ENCODE data around the gene BRMS1.
"Not testable (repeated sequence)": the region's sequence is repeated elsewhere in the genome, so short reads cannot be mapped to it uniquely, and the experiment has no call there.

BRMS1 gene

DNA sequence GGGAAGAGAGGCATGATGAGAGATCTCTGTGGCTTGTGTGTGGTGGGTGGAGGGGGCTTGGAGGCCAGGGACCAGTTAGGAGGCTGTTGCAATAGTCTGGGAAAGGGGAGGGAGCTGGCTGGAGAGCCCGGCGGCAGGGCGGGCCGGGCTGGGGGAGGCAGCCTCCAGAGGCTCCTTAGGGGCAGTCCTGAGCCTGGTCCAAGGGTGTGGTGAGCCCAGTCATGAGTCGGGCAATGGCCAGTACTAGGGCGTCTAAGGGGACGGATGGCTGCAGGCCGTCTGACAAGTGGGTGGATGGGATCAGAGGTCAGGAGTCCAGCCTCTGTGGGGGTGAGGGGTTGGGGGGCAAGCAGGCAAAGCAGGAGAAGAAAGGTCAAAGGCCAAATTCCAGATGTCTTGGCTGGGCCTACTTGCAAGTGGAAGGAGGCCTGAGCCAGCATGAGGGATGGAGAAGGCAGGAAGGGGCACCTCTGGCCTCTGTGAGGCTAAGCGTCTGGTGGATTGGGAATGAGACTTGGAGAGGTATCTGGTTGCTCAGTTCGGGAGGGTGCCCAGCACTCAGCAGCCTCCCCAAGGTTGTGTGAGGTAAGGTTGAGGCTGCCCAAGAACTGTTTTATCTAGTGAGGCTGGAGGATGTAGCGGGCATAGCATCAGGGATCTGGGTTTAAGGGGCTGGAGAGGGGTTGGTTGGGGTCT is 22.0 kb downstream of the BRMS1 start:
- DNase-seq (ENCODE audit: low spot score): no peak

DNA sequence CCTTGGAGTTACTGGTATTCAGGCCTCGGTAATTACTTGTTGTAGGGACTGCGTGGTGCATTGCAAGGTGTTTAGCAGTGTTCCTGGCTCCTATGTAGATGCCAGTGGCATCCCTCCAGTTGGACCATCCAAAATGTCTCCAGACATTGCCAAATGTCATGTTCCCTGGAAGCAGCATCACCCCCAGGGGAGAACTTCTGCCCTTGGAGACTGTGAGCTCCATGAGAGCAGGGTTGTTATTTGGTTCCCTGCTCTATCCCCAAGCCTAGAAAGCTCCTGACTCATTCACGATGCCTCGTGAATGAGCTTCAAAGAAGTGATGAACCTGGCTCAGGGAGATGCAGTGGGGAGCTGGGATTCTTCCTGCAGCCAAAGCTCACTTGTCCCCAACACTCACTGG is 23.3 kb downstream of the BRMS1 start:
- no peak for DNase-seq (ENCODE audit: low spot score)

DNA sequence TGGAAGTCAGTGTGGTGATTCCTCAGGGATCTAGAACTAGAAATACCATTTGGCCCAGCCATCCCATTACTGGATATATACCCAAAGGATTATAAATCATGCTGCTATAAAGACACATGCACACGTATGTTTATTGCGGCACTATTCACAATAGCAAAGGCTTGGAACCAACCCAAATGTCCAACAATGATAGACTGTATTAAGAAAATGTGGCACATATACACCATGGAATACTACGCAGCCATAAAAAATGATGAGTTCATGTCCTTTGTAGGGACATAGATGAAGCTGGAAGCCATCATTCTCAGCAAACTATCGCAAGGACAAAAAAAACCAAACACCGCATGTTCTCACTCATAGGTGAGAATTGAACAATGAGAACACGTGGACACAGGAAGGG is 24.2 kb downstream of the BRMS1 start:
- not testable (repeated sequence) for DNase-seq (ENCODE audit: low spot score)

DNA sequence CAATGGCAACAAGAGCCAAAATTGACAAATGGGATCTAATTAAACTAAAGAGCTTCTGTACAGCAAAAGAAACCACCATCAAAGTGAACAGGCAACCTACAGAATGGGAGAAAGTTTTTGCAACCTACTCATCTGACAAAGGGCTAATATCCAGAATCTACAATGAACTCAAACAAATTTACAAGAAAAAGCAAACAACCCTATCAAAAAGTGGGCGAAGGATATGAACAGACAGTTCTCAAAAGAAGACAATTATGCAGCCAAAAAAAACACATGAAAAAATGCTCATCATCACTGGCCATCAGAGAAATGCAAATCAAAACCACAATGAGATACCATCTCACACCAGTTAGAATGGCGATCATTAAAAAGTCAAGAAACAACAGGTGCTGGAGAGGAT is 24.6 kb downstream of the BRMS1 start:
- not testable (repeated sequence) for DNase-seq (ENCODE audit: low spot score)

DNA sequence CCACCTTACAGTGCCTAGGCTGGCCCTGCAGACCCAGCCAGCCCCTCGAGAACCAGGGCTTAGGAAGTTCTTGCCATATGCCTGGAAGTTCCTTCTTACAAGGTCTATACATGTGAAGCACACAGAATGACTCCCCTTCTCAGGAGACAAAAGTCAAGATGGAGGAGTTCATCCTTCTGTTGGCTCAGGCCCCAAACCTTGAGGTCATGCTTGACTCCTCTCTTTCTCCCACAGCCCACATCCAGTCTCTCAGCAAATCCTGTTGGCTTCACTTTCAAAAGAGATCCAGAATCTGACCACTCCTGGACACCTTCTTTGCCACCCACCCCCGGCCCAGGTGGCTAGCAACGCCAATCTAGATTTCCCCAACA is 26.3 kb downstream of the BRMS1 start:
- no peak for DNase-seq (ENCODE audit: low spot score)

DNA sequence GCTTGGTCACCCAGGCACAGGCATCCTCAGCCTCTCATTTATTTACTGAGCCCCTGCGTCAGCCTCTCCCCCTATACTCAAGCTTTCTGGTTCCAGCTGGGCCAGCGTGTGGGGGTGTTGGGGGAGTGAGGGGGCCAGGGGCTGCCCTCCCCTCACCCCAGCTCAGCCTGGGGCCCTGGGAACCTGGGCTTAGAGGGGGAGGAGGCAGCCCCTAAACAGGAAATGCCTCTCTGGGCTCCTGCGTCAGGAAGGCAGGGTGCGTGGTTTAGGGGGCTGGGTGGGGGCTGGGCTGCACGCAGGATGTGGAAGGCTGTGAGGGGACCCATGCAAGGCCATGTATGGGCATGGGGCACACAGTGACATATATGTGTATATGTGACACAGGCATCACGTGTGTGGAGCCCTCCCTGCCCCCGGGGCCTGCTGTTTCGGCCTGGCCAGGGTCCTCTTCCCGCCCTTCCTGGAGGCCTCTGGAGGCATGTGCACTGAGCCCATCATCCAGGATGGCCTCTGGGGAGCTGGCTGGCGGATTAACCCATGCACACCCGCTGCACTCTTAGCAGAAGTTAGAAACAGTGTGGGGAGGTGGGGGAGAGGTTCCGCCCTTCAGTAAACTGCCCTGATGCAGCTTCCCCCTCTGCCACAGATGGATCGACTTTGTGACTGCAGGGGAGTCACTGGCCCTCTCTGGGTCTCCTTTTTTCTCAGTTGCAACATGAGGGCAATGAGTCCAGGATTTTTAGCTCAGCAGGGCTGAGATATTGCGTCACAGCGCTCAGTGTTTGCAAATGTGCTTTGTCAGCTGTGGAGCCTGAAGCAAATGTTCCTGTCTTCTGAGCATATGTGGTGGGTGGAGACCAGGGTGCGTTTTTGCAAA is 26.9 kb downstream of the BRMS1 start:
- DNase-seq (ENCODE audit: low spot score): no peak

DNA sequence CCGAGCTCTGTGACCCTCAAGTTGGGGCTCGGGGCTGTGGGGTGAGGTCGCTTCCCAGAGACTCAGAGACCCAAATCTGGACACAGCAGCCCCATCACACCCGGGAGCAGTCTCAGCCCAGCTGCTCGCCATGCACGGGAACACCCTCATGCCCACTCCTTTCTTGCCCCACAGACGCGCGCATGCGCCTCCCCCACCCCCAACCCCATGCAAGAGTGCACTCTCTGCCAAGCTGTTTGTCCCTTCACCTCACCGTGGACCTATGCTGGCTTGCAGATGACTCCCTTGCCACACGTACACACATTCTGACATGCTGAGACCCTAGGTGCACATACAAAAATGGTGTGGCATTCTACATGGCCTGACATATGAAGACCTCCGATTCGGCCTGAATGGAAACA is 27.6 kb downstream of the BRMS1 start:
- no peak for DNase-seq (ENCODE audit: low spot score)

DNA sequence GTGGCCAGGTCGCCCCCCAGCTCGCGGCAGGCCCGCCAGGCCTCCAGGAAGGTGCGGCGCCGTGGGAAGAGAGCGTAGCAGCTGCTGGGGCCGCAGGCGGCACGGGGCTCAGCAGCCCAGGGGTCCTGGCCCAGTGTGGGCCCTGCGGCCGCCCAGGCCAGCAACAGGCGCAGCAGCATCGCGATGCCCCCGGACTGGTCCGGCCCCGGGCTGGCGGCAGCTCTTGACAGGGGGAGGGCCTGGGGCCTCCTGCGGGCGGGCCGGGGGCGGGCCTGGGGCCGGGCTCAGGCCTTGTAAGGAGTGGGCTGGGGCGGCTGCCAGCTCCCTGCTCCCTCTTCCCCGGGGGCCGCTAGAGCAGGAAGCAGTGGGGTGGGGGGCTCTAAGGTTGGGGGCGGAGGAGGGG is 28.1 kb downstream of the BRMS1 start, which contains the start of gene CD248:
Gene CD248, minus strand, starts transcription at position 196 of the 403 bp plus-strand sequence. Its CDS starts 17 bp downstream, at position 179.
- DNase-seq (ENCODE audit: low spot score): no peak

DNA sequence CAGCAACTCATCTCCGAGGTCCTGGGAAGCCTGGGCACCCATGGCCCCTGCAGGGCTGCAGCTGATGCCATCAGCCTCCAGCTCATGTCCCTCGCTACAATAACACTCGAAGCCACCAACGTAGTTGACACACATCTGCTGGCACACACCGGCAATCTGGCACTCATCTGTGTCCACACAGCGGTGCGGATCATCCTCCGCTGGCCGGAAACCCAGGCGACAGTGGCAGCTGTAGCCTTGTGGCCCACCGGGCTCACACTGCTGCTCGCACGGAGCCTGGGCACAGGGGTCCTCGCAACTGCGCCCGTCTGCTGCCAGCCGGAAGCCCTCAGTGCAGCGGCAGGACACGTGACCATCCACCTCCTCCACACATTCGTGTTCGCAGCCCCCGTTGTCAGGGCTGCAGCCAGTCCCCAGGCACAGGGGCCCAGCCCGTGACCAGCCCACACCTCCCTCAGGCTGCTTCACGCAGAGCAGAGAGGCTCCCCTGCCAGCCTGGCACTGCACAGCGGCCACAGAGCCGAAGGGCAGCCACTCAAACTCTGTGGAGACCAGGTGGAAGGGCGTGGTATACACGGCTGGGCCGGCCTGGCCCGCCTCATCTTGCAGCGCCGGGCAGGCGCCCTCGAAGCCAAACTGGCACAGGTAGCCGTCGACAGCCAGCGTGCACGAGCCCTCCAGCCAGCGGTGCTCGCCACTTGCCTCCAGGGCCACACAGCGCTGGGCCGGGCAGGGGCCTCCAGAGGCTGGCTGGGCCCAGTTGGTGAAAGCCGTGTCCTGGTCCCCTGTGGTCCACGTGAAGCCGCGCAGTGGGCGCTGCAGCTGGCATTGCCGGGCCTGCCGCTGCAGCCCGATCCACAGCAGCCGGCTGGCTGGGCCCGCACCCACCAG is 28.7 kb downstream of the BRMS1 start:
- no peak for DNase-seq (ENCODE audit: low spot score)

DNA sequence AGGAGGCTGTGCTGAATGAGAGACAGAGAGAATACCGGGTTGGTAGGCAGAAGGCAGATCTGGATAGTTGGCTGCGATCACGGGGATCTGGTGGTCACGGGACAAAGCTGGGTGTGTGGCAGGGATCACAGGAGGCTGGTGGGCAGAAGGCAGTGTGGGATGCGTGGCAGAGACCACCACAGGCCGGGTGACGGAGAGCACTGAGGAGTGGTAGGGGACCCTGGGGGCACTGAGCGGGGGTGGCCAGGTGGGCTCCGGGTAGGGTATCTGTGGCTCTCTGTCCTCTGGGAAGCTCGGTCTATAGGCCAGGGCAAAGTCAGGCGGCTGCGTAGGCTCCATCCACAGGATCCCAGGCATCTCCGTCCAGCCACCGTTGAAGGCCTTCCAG is 29.4 kb downstream of the BRMS1 start:
- DNase-seq (ENCODE audit: low spot score): no peak

DNA sequence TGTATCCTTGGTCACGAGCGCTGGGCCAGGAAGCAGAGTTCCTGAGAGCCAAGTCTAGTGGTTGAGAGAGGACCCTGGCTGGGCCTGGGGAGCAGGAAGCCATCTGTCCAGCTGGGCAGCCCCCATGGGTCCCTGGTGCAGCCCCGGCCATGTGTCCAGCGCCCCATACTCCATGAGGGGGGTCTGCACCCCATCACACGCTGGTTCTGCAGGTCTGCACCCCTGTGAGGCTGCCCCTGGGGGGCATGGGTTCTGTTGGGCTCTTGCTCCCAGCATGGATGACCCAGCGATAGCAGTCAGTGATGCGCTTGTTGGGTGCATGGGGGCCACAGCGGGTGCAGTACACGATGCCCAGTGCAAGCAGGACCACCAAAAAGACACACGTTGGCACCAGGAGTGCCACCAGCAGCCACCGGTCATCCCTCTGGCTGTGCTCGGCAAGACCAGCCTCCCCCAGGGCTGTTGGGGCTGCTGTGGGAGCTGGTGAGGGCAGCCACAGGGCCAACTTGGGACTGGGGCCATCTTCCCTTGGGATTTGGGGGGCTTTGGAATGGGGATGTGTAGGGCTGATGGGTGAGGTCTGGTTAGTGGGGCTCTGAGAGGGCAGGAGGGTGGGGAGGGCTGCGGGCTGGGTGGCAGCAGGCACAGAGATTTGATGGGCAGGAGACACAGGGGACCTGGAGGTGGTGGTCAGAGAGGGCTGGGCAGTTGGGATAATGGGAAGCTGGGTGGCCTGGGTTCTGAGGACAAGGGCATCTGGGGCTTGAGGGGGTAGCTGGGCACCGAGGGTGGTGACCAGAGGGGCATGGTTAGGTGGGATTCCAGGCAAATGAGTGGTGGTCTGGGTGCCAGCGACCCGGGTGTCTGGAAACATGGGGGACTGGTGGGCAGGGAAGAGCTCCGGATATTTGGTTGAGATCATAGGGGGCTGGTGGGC is 30.1 kb downstream of the BRMS1 start:
- no peak for DNase-seq (ENCODE audit: low spot score)

DNA sequence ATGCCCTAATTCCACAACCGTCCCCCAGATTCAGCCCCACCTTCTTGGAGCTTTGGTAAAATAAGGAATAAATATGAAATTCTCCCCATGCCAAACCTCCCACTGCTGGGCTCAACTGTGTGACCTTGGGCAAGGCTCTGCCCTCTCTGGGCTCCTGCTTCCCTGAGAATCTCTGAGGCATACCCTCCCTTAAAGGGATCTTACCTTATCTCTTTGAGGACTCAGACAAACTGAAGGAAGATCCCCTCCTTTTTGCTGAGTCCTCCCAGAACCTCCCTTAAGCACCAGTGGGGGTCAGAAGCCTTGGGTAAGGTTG is 30.8 kb downstream of the BRMS1 start:
- DNase-seq (ENCODE audit: low spot score): no peak

DNA sequence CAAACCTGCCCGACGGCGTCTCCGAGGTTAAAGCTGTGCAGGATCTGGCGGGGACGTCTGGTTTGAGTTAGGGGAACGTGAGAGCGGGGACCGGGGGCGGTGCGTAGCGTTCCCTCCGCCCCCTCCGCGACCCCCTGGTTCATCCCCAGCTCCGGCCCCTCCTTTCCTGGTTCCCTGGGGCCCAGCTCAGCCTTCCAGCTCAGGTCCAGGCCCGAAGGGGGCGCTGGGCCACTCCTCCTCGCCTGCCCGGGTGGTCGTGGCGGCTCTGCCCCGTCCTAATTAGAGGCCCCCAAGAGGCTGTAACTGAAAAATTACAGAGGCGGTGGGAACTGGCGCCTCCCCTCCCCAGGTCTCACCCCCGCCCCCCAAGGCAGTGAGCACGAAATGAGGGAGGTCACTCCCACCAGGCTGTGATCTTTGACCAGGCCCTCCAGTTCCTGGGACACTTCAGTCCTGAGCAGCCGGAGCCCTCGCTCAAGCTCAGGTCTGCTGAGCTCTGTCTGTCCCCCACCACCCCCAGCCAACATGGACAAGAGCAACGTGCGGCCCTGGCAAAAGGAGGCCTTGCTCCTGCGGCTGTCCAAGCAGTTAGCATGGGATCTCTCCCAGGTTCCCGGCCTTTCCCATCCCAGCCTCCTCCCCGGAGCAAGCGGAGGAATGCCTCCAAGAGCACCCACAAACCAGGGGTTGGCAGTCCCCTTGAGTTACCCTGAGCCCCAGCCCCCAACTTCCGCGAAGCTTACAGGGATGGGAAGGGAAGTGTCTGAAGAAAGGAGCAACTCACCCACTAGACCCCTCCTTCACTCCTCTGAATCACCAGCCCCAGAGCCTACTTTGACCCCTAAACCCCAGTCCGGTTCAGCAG is 31.4 kb downstream of the BRMS1 start:
- DNase-seq (ENCODE audit: low spot score): no peak

DNA sequence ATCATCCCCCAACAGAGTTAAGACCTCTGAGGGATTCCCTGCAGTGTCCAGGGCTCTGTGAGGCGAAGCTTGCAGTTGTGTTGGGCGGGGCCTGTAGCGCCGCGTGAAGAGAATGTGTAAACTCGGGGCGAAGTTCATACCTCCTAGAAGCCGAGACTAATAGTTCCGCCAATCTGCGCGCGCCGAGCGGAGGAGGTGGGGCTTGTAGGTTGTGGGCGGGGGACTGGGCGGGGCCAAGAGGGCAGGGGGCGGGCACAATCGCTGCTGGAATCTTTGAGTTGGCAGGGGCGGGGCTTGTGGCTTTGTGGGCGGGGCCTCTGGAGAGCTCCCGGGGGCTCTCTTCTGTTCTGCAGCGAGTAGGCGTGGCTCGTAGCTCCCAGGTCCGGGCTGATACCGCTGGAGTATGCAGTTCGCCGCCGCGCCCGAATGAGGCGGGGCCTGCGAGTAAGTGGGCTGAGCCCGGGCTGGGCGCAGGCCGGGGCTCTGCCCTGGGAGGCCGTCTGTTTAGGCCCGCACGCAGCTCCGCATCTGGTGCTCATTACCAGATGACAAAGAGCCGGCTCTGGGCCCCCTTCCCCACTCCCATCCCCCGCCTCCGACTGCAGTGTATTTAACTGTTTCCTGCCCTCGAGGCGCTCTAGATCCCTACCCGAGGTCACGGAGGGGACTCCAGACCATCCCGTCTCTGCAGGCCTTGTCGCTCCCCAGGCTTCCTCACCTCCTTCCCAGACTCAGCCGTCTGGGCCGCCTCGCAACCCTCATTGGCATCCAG is 32.2 kb downstream of the BRMS1 start:
- DNase-seq (ENCODE audit: low spot score): peak; percentile 95

DNA sequence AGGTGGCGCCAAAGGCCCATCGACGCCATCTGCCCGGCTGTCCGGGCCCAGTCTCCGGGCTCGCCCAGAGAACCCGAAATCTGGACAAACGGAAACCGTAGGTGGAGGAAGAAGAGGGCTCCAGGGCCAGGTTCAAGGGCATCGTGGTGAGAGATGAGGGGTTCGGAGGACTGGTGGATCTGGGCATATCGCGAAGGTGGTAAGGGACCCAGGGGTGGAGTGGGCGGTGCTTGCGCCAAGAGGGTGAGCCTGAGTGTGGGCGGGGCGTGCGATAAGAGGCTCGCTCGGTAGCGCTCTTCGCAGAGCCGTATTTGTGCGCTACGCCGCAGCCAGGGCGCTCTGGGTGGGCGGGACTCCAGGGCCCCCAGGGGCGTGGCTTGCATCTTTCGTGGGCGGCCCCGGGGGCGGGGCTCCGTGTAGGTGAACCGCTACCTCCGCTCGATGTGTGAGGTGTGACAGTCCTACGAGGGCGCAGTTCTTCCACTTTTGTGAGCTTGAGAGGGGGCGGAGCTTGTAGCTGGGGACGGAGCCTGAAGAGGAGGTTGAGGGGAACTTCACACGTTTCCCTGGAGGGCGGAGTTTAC is 32.8 kb downstream of the BRMS1 start:
- DNase-seq (ENCODE audit: low spot score): peak; percentile 85

DNA sequence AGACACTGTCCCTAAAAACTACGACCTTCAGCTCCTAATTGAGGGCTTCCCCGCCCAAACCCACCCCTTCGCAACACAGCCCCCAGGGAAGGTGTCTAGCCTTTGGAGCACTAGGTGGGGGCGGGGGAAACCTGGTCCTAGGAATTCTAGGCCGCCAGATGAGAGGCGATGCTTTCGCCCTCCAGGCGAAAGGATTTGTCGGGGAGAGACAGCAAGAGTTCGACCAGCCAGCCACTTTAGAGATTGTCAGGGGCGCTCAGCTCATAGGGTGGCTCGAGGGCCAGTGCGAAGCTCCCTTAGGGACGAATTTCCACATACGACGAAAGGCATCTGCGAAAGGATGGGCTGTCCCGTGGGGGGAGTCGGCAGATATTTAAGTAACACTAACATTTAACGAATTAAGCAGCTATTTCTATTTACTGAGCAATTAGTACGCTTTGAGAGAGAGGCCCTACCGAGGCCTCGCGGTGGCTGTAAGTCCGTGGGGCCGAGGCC is 33.4 kb downstream of the BRMS1 start:
- DNase-seq (ENCODE audit: low spot score): no peak

DNA sequence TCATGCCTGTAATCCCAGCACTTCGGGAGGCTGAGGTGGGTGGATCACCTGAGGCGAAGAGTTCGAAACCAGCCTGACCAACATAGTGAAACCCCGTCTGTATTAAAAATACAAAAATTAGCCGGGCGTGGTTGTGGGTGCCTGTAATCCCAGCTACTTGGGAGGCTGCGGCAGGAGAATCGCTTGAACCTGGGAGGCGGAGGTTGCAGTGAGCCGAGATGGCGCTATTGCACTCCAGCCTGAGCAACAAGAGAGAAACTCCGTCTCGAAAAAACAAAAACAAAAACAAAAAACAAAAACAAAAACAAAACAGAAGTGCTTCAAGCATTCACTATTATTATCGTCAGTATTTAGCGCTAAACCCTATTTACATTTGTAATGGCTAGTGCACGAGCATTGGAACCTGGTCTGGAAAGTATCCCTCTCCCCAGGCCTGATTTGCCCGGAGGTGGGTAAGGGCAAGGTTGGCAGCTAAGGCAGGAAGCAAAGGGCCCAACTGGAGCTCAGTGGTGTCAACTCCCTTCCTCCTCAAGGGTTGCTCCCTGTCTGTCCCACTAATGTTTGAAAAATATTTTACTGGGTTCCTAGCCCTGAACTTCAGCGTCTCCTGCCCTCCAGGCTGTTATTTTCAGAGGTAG is 34.0 kb downstream of the BRMS1 start:
- DNase-seq (ENCODE audit: low spot score): not testable (repeated sequence)

DNA sequence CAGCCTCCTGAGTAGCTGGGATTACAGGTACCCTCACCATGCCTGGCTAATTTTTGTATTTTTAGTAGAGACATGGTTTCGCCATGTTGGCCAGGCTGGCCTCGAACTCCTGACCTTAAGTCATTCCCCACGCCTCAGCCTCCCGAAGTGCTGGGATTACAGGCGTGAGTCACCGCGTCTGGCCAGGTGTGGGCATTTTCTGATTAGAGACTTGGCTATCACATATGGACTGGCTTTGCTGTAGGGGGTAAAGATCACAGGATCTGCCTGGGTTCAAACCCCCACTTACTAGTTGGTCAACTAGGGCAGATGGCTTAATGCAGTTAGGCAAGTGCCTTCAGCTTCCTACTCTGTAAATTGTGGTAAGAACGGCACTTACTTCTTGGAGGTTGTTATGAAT is 34.6 kb downstream of the BRMS1 start:
- no peak for DNase-seq (ENCODE audit: low spot score)

DNA sequence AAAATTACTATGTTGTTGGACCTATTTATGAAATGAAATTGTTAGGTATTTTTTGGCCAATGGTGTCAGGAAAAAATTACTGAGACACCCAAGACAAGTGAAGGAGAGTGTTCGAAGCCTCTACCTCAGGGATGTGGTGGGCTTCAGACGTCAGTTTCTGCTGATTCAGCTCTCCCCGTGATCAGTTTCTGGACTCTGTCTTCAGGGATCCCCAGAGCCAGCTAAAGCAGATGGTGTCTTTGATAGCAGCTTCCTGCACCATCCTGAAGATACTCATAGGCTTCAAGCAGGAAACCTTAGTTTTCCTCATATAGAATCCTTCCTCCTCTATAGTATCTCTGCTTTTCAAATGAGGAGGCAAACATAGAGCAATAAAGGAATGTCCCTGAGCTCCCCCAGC is 35.4 kb downstream of the BRMS1 start:
- no peak for DNase-seq (ENCODE audit: low spot score)

Measured in kidney capillary endothelial cell (primary cell).